Measurements from ENCODE around the gene NUTM1. TPM values are rescaled to one million over a fixed set of nuclear protein-coding genes. Genes with fewer than 3 reads are reported as not detected.

Gene NUTM1, protein sequence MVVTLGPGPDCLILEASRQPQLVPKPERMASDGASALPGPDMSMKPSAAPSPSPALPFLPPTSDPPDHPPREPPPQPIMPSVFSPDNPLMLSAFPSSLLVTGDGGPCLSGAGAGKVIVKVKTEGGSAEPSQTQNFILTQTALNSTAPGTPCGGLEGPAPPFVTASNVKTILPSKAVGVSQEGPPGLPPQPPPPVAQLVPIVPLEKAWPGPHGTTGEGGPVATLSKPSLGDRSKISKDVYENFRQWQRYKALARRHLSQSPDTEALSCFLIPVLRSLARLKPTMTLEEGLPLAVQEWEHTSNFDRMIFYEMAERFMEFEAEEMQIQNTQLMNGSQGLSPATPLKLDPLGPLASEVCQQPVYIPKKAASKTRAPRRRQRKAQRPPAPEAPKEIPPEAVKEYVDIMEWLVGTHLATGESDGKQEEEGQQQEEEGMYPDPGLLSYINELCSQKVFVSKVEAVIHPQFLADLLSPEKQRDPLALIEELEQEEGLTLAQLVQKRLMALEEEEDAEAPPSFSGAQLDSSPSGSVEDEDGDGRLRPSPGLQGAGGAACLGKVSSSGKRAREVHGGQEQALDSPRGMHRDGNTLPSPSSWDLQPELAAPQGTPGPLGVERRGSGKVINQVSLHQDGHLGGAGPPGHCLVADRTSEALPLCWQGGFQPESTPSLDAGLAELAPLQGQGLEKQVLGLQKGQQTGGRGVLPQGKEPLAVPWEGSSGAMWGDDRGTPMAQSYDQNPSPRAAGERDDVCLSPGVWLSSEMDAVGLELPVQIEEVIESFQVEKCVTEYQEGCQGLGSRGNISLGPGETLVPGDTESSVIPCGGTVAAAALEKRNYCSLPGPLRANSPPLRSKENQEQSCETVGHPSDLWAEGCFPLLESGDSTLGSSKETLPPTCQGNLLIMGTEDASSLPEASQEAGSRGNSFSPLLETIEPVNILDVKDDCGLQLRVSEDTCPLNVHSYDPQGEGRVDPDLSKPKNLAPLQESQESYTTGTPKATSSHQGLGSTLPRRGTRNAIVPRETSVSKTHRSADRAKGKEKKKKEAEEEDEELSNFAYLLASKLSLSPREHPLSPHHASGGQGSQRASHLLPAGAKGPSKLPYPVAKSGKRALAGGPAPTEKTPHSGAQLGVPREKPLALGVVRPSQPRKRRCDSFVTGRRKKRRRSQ
- not detected in 5 replicates for total RNA-seq (2022; extraction: Qiagen RNA extraction; ENCODE audit: low read depth)

DNA sequence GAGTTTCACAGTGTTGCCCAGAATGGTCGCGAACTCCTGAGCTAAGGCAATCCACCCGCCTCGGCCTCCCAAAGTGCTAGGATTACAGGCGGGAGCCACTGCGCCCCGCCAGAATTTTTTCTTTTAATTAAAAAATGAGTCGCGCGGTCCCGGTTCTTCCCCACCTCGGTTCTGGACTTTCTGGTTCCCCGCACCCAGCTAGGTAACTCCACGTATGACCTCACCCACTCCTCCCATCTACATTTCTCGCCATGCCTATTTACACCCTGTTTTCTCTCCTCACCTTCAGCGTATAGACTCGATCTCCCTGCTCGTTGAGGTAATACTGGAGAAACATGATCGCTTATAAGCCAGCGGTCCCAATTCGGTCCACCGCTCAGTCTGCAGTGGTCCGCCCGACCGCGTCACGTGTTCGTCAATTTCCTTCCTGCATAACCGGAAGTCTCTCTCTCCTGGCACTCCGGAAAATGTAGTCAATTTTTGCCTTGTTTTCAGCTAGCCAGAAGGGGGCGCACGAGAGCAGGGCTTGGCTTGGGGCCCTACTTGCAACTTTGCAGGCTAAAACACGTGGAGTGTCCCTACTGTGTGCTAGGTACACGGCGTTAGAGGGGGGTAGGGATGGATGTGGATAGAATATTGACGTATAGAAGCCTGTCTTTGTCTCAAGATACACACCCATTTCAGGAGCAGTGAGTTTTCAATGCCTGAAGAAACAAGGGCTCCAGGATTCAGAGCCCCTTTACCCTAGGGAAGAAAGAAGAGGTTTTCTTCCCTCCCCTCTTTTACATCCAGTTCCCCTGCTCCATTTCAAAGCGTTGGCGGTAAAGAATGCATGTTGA is at the start of gene NUTM1, which contains the start of gene NOP10:
TSS of gene NUTM1 (plus strand) at position 579 of the 839 bp plus-strand sequence. CDS start 382 bp downstream, outside the sequence.
TSS of gene NOP10 (minus strand) at position 400 of the 839 bp plus-strand sequence. CDS start at position 337, 63 bp downstream.

DNA sequence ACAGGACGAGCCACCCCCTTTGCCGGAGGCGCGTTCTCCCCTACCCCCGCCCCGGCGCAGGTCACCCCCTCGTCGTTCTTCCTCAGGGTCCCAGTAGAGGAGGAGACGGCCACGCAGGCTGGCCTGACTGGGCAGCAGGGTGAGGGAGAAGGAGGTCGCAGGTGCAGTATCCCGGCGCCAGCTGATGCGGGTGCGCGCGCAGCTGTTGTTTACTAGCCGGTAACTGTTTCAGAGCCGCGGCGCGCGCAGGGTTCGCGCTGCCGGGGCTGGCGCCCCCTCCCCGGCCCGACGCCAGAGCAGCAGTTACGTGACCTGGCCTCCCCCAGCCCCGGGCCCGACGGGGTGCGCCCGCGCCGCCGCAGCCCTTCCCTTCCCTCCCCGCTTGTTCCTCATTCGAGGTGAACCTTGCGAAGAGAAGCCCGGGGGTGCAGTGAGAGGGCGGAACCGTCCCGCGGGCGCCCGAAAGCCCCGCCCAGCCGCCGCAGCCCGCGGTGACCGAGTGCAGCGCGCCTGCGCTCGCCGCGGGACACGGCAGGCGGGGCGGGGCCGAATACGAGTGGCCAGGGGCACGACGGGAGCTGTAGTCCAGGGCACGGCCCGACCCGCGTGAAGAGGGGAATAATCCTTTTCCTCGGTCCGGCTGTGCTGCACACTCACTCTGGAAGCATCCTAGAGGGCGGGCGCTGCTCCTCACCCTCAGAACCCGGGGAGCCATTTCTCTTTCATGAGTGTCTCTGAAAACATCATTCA is 5.4 kb upstream of the NUTM1 start, which contains the start of gene SLC12A6:
TSS of gene SLC12A6 (minus strand) at position 225 of the 750 bp plus-strand sequence. CDS start 1,101 bp downstream, outside the sequence.

DNA sequence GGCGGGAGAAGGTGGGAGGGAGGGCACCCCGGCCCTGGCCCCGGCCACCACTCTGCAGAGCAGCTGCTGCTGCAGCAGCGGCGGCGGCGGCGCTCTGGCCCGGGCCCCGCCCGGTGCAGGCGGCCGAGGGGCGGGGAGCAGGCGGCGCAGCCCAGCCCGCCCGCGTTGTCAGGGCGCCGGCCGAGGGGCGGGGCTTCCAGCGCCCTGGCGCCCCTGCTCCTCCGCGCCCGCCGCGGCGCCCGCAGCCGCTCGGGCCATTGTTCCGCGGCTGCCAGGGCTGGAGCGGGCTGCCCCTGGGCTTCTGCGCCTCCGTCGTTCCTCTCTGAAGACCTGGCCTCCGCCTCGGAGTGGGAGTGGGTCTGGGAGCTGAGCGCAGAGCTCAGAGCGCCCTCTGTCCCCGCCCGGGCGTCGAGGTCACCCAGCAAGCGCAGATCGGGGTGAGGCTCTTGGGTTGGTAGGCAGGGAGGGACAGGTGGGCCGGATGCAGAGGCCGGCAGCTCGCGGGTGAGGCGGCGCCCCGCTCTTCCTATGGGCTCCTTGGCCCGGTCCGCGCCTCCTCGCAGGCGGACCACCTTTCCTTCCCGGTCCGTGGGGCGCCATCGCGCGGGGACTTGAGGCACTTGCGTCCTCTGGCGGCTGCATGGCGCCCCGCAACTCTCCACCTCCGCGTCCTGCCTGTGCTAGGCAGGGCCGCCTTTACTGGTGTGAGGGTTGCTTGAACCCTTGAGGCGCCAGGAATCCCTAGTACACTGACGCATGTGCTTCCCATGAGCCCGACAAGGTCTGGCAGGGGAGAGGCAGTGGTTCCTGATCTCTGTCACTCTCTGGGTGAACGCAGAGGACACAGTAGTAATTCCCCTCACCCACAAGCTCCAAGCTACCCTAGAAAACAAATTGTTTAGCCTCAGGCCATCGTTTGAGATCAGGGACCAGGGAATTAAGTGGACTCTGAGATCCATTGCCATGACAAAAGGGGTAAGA is 24.3 kb downstream of the NUTM1 start, which contains the start of gene LPCAT4:
TSS of gene LPCAT4 (minus strand) at position 96 of the 981 bp plus-strand sequence. CDS start 96 bp downstream, outside the sequence.

Other genes with a start within 250 kb of the NUTM1 start
- 128 to 146 TPM (median 137 TPM) in 5 replicates for gene EMC7, start 241.5 kb upstream of the NUTM1 start, total RNA-seq (2022; extraction: Qiagen RNA extraction; ENCODE audit: low read depth)
- 1.1 to 1.8 TPM (median 1.6 TPM) in 5 replicates for gene PGBD4, start 241.2 kb upstream of the NUTM1 start, total RNA-seq (2022; extraction: Qiagen RNA extraction; ENCODE audit: low read depth)
- gene KATNBL1, start 133.2 kb upstream of the NUTM1 start, total RNA-seq (2022; extraction: Qiagen RNA extraction; ENCODE audit: low read depth), result 25.4 to 35.0 TPM (median 31.4 TPM) in 5 replicates
- 175 to 203 TPM (median 184 TPM) in 5 replicates for gene EMC4, start 118.3 kb upstream of the NUTM1 start, total RNA-seq (2022; extraction: Qiagen RNA extraction; ENCODE audit: low read depth)
- 3.8 to 7.0 TPM (median 5.9 TPM) in 5 replicates for gene SLC12A6, start 5.5 kb upstream of the NUTM1 start, total RNA-seq (2022; extraction: Qiagen RNA extraction; ENCODE audit: low read depth)
- gene NOP10, start 179 bp upstream of the NUTM1 start, total RNA-seq (2022; extraction: Qiagen RNA extraction; ENCODE audit: low read depth), result 511 to 617 TPM (median 553 TPM) in 5 replicates
- 36.6 to 70.5 TPM (median 64.0 TPM) in 5 replicates for gene LPCAT4, start 23.9 kb downstream of the NUTM1 start, total RNA-seq (2022; extraction: Qiagen RNA extraction; ENCODE audit: low read depth)
- 6.3 to 9.2 TPM (median 8.1 TPM) in 5 replicates for gene GOLGA8A, start 94.5 kb downstream of the NUTM1 start, total RNA-seq (2022; extraction: Qiagen RNA extraction; ENCODE audit: low read depth)
- gene GOLGA8B, start 240.3 kb downstream of the NUTM1 start, total RNA-seq (2022; extraction: Qiagen RNA extraction; ENCODE audit: low read depth), result 12.8 to 20.7 TPM (median 18.7 TPM) in 5 replicates

Measured in A549 treated with ZK216348 at 1 μM for 4 hours (cell line).